Eye (tissue), 1 donor: ENCODE measurements around the gene NXNL1.
A peak's percentile ranks its signal among the peaks of the same experiment; 100 is the strongest.
"Not testable (repeated sequence)": the region's sequence is repeated elsewhere in the genome, so short reads cannot be mapped to it uniquely, and the experiment has no call there.

Source experiments
- DNase-seq: peaks from one replicate; pipeline ENCODE4 v3.0.0-alpha.2; 2015

The NXNL1 gene, protein sequence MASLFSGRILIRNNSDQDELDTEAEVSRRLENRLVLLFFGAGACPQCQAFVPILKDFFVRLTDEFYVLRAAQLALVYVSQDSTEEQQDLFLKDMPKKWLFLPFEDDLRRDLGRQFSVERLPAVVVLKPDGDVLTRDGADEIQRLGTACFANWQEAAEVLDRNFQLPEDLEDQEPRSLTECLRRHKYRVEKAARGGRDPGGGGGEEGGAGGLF

DNA sequence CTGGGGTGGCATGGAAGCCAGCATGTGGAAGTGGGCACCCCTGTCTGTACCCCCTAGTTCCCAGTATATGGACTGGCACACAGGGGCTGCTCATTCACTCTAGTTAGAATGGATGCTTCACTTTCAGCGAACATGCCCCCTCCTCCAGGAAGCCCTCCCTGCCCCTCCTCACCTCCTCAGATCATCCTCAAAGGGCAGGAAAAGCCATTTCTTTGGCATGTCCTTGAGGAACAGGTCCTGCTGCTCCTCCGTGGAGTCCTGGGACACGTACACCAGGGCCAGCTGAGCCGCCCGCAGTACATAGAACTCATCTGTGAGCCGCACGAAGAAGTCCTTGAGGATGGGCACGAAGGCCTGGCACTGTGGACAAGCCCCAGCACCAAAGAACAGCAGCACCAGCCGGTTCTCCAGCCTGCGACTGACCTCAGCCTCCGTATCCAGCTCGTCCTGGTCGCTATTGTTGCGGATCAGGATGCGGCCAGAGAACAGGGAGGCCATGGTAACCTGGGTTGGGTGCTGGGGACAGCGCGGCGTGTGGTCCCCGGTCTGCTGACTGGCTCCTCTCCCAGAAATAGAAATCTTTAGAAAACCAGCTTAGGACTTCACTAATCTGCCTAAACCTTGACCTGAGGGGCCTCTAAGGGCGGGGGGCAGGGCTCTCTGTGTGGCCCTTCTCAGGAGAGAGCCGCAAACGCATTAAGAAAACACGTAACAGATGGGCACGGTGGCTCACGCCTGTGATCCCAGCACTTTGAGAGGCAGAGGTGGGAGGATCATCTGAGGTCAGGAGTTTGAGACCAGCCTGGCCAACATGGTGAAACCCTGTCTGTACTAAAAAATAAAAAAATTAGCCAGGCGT lies at the start of gene NXNL1:
TSS of gene NXNL1 (minus strand) at position 555 of the 859 bp plus-strand sequence. CDS start at position 498, 57 bp downstream.
- no peak for DNase-seq

DNA sequence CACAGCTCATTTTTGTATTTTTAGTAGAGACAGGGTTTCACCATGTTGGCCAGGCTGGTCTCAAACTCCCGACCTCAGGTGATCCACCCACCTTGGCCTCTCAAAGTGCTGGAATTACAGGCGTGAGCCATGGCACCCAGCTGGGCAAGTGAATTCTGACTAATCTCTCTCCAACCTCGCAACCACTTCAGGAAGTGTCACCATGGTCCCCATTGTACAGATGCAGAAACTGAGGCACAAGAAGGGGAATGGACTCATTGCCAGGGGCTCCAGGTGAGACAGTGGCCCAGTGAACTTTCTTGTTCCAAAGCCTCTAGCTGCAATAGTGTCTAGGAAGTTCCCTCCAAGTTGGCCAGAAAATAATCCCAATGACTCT lies 47.8 kb upstream of the NXNL1 start:
- not testable (repeated sequence) for DNase-seq

DNA sequence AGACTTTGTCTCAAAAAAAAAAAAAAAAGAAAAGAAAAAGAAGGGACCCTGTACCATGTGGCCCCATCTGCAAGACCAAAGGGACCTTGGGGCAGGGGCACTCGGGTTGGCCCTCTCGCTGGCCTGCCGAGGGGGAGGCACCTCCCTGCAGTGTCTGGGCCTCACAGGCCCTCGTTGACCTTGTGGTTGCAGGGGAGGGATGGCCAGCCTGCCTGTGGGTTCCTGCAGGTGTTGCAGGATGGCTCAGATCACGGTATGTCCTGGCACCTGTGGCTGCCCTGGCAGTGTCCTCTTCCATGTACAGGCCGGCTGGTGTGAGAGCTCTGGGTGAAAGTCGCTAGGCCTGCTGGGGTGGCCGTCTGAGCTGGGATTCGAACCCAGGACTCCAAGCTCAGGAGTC lies 46.0 kb upstream of the NXNL1 start:
- DNase-seq: no peak

DNA sequence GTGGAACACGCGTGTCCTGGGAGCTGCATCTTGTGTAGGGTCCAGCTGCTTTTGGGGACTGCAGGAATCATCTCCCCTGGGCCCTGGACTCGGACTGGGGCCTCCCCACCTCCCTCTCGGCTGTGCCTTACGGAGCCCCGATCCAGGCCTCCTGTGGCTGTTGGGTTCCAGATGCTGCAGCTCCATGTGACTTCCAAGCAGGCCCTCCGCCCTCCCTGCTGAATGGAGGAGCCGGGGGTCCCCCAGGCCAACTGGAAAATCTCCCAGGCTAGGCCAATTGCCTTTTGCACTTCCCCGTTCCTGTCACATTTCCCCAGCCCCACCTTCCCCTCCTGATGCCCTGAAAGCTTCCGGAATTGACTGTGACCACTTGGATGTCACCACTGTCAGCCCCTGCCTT lies 44.5 kb upstream of the NXNL1 start:
- no peak for DNase-seq

DNA sequence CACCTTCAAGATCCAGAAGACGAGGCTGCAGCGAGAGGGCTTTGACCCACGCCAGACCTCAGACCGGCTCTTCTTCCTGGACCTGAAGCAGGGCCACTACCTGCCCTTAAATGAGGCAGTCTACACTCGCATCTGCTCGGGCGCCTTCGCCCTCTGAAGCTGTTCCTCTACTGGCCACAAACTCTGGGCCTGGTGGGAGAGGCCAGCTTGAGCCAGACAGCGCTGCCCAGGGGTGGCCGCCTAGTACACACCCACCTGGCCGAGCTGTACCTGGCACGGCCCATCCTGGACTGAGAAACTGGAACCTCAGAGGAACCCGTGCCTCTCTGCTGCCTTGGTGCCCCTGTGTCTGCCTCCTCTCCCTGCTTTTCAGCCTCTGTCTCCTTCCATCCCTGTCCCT lies 43.7 kb upstream of the NXNL1 start:
- no peak for DNase-seq

DNA sequence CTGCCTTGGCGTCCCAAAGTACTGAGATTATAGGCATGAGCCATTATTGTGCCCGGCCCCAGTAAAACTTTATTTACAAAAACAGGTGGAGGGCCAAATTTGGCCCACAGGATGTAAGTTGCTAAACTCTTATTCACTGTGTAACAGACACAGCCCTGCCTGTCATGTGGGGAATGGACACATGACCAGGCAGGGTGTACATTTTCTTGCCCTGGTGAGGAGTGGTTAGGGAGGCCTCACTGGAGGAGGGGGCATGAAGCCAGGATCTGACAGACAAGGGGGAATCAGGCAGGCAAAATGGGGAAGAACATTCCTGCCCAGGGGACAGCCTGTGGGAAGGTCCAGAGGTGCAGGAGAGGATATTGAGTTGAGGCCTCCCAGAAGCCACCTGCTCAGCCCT lies 43.3 kb upstream of the NXNL1 start:
- no peak for DNase-seq

DNA sequence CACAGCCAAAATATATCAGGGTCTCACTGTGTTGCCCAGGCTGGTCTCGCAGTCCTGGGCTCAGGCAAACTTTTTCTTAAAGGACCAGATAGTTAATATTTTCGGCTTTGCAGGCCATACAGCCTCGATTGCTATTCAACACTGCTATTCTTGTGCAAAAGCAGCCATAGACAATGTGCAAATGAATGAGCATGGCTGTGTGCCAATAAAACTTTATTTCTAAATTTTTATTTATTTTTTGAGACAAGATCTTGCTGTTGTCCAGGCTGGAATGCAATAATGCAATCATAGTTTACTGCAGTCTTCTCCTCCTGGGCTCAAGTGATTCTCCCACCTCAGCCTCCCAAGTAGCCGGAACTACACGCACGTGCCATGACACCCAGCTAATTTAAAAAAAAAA lies 42.5 kb upstream of the NXNL1 start:
- DNase-seq: no peak

DNA sequence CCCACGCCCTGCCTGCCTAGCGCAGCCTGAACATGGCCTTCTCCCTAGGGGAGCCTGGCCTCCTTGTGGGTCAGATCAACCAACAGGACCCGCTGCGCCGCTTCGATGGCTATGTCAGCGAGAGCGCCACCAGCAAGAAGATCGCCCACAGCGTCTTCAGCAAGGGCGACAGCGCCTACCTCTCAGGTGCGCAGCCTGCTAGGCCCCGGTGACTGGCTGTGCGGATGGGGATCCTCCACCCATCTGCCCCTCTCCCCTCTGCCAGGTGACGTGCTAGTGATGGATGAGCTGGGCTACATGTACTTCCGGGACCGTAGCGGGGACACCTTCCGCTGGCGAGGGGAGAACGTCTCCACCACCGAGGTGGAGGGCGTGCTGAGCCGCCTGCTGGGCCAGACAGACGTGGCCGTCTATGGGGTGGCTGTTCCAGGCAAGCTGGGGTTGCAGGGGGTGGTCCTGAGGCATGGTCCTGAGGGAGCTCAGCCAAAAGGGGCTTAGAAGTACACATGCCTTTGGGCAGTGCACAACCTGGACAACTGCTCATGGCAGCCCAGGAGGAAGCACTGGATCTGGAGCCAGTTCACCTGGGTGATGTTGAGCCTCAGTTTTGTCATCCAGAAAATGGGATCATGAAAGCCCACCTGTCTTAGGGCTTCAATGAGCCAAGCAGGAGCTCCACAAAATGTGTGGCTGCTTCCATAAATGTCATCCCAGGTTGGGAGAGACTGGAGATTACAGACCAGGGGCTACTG lies 39.9 kb upstream of the NXNL1 start:
- no peak for DNase-seq

DNA sequence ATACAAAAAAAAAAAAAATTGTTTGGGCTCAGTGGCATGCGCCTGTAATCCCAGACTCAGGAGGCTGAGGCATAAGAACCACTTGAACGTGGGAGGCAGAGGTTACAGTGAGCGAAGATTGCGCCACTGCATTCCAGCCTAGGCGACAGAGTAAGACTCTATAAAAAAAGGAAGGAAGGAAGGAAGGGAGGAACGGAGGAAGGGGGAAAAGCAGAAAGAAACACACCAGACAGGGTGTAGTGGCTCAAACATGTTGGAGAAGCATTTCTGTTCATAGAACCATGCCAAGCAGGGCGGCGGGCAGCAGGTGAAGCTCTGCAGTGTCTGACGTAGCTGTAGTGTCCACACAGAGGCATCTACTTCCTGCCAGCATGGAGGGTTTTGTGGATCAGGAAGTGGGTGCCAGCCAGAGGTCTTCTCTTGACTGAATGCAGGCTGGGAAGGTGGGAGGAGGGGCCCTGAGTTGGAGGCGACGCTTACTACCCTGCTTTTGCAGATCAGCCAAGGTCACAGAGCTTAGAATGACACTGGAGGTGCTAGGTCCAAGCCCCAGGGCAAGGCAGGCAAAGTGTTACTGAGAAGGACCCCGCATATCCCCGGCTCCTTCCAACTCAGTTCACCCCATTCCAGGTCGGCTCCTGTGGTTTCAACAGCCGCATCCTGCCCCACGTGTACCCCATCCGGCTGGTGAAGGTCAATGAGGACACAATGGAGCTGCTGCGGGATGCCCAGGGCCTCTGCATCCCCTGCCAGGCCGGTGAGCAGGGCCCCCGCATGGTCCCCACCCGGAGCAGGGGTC lies 39.1 kb upstream of the NXNL1 start:
- DNase-seq: no peak

DNA sequence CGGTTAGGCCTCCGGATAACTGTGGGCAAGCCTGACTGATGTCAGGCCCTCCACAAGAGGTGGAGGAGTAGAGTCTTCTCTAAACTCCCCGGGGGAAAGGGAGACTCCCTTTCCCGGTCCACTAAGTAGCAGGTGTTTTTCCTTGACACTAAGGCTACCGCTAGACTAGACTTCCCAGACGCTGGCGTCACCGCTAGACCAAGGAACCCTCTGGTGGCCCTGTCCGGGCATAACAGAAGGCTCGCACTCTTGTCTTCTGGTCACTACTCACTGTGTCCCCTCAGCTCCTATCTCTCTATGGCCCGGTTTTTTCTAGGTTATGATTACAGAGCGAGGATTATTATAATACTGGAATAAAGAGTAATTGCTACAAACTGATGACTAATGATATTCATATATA lies 38.3 kb upstream of the NXNL1 start:
- DNase-seq: not testable (repeated sequence)

DNA sequence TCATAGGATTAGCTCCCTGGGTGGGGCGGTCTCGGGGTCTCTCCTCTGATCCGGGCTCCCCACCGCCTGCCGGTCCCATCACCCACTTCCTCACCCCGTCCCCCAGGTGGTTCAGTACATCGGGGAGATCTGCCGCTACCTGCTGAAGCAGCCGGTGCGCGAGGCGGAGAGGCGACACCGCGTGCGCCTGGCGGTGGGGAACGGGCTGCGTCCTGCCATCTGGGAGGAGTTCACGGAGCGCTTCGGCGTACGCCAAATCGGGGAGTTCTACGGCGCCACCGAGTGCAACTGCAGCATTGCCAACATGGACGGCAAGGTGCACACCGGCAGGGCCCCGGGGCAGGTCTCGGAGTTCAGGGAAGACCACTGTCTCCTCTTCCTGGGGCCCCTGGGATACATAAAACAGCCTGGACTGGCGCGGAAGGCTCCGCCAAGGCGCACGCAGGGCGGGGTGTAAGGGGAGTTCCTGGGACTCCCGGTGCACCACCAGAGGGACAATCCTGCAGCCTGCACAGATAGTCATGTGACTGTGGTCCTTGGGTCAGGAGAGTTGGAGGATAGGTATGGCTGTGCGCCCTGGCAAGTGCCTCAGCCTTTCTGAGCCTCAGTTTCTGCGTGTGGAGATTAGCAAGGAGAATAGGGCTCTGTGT lies 36.5 kb upstream of the NXNL1 start:
- no peak for DNase-seq

DNA sequence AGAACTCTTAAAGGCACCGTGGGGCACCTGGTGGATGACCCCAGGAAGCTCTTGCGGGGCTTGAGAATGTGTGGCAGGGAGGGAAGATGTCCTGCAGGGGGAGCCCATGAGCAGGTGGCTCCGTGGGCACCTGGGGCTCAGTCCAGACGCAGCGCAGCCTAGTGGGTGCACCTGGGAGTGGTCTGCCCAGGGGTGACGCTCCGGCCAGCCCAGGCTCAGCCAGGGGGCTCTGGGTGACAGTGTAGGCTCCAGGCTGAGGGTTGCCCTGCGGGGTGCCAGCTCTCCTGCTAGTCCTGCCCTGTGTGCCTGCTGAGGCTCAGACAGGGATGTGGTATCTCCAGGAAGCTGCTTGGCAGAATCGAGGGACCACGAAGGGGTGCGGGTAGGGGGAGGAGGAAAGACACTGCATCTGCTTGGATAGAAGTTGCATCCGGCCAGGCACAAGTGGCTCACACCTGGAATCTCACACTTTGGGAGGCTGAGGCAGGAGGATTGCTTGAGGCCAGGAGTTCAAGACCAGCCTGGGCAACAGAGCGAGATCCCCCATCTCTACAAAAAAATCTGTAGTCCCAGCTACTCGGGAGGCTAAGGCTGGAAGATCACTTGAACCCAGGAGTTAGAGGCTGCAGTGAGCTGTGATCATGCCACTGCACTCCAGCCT lies 35.7 kb upstream of the NXNL1 start:
- DNase-seq: peak; percentile 80

DNA sequence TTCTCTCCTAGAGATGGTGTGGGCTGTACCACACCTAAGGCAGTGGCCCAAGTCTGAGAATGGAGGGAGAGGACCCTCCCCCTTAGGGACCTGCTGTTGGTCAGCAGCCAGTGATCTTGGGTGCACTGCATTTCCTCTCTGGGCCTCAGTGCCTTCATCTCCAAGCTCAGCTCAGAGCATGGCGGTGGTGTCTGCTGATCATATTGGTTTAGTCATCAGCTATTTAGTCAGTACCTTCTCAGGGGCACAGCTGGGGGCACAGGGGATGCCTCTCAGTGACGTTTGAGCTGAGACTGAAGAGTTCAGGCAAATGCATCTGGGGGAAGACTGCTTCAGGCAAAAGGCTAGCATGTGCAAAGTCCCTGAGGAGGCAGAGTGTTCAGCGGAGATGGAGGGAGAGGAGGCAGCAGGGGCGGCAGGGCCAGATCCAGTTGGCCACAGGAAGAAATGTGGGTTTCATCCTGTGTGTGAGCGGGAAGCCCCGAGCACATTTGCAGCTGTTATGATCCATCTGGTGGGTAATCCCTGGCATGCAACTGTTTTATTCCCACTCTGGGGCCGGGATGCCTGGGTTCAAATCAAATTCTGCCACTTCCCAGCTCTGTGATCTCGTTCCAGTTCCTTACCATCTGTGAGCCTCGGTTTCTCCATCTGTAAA lies 35.0 kb upstream of the NXNL1 start:
- DNase-seq: no peak

DNA sequence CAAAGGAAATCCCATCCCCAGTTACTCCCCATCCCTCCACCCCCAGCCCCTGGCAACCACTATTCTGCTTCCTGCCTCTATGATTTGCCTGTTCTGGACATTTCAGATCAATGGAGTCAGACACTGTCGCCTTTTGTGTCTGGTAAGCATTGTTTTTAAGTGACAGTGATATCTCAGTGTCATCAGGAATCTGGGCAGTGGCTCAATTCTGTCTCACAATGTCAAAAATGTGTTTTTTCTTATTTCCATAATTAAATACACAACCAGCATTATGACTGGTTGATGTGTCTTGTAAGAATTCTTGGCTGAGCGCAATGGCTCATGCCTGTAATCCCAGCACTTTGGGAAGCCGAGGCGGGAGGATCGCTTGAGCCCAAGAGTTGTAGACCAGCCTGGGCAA lies 30.6 kb upstream of the NXNL1 start:
- DNase-seq: no peak

DNA sequence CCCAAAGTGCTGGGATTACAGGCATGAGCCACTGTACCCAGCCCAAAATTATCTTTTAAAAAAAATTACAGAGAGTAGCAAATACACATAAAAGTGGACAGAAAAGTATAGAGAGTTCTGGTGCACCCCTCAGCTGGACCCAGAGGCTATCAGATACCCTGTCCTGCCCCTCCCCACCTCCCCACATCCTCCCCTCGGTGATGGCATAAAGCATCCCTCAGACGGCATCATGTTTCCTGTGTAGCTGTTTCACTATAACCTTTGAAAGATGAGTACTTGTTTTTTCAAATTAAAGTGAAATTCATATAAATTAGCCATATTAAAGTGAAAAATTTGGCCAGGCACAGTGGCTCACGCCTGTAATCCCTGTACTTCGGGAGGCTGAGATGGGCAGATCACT lies 29.7 kb upstream of the NXNL1 start:
- no peak for DNase-seq

DNA sequence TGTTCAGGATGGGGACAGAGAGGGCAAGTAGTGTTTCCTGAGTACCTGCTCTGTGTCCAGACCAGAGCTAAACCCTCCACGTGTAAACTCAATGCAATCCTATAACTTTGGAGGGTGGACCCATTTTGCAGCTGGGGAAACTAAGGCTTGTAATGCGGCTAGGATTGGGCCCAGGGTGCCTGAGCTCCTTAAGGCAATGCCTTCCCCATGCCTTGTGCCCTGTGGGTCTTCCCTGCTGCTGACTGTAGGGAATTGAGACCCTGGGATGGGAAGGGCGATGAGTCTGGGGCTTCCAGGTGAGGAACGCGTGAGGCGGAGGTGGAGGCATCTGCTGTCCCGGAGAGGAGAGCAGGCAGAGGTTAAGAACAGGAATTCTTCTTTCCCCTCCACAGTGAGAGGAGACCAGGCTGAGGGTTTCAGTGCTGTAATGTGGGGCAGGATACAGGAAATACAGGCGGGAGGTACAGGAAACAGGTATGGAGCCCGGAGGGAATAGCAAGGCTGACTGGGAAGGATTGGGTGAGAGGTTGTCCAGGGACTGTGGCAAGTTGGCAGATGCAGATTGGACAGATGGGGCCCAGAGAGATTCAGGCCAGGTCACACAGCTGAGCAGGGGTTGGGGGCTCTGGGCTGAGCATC lies 28.8 kb upstream of the NXNL1 start:
- no peak for DNase-seq

DNA sequence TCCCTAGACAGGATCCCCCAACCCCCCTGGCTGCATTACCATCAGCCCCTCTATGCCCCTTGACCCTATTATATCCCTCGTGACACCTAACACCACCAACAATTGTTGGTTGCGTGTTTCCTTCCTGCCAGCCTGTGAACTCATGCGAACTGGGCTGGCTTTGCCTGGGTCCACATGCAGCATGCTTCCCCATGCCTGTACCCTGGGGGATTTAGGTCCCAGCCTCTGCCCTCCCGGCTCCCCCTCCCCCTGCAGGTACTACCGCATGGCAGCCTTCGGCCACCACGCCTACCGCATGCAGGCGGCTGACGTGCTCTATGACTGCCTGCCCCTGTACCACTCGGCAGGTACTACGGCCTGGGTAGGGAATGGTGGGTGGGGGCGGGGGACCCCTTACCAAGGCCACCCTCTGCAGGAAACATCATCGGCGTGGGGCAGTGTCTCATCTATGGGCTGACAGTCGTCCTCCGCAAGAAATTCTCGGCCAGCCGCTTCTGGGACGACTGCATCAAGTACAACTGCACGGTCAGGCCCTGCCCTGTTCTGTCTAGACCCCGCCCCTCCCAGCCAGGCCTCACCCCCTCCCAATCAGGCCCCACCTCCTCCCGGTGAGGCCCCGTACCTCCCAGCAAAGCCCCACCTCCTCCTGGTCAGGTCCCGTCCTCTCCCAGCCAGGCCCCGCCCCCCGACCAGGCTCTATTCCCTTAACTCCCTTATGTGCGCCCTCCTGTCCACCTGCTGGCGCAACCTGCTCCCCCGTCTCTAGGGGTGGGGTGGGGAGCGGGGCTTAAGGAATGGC lies 28.1 kb upstream of the NXNL1 start:
- DNase-seq: peak; percentile 69

DNA sequence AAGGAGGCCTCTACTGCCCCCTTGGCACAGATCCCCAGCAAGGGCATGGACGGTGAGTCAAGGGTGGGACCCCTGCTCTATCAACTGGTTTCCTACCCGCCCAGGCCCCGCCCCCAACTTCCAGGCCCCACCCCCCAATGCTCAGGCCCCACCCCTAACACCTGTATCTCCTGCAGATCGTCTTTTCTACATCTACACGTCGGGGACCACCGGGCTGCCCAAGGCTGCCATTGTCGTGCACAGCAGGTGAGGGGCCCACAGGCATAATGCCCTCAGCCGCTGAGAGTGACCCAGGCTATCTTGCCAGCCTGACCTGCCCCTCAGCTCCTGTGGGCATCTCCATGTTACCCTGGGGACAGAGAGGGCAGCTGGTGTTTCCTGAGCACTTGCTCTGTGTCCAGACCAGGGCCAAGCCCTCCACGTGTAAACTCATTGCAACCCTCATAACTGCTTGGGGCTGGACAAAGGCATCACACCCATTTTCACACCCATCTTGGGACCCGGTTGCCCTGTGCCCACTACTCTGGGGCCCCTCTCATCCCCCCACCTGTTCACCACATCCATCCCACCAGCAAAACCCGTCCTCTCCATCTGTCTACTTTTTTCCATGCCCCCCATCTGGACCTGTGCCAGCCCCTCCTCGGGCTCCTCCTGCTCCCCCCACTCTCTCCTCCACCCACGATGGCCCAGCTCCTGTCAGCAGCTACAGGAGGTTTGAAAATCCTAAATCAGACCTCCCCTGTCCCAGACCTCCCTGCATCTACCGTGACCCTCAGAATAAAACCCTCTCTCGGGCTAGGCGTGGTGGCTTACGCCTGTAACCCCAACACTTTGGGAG lies 26.8 kb upstream of the NXNL1 start:
- no peak for DNase-seq
